HG02981 (cell line): Measurements from ENCODE around the gene BOLA2B.
A peak's percentile ranks its signal among the peaks of the same experiment; 100 is the strongest.
"Not testable (repeated sequence)": the region's sequence is repeated elsewhere in the genome, so short reads cannot be mapped to it uniquely, and the experiment has no call there.

ENCODE experiments used
- ATAC-seq: cut with Tn5 transposase; IDR thresholded peaks from one replicate; pipeline ENCODE4 v1.9.1; 2021; ENCODE audit warnings: mild to moderate bottlenecking, moderate library complexity; ENCODE audit not compliant: unreplicated experiment

Gene BOLA2B

DNA sequence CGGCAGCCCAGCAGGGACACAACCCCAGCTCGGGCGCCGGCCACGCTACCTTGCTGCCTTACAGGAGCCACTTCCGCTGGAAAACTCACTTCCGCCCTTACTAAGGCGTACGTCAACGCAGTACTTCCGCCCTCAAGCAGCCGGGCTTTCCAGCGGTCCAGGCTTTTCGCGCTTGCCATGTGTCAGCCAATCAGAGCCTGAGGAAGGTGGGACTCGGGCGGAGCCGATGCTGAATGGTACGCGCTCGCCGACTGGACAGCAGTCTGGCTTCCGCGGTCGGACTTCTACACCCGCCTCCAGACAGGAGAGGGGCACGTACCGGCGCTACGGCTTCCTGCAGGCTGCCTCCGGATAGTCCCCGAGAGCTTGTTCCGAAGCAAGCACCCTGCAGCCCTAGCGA, at the start of gene BOLA2B, which contains the start of gene SLX1A:
Gene BOLA2B, minus strand, starts transcription at position 52 of the 400 bp plus-strand sequence. CDS start 71 bp downstream, outside the sequence.
Gene SLX1A, plus strand, starts transcription at position 261 of the 400 bp plus-strand sequence. CDS start 210 bp downstream, outside the sequence.
- ATAC-seq: peak; percentile 81

GRCh38 chr16:30217082-30217481, 23.6 kb upstream of the BOLA2B start:
- ATAC-seq: not testable (repeated sequence)

GRCh38 chr16:30211414-30211813, 17.9 kb upstream of the BOLA2B start:
- ATAC-seq: not testable (repeated sequence)

DNA sequence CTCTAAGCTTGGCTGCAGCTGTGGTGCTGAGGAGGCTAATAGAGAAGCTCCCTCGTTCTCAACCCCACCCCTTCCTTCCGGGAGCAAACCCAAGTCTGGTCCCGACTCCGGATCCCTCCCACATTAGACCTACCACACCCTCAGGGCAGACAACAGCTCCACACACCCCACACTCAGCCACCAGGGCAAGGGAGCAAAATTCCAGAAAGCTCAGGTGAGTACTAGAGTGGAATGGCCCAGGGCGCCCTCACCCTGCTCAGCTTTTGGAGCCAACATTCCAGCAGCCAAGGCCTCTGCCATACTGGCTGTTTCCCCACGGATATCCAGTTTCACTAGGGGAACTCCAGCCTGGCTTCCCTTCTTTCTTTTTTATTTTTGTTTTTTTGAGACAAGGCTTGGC, 15.6 kb upstream of the BOLA2B start:
- not testable (repeated sequence) for ATAC-seq

DNA sequence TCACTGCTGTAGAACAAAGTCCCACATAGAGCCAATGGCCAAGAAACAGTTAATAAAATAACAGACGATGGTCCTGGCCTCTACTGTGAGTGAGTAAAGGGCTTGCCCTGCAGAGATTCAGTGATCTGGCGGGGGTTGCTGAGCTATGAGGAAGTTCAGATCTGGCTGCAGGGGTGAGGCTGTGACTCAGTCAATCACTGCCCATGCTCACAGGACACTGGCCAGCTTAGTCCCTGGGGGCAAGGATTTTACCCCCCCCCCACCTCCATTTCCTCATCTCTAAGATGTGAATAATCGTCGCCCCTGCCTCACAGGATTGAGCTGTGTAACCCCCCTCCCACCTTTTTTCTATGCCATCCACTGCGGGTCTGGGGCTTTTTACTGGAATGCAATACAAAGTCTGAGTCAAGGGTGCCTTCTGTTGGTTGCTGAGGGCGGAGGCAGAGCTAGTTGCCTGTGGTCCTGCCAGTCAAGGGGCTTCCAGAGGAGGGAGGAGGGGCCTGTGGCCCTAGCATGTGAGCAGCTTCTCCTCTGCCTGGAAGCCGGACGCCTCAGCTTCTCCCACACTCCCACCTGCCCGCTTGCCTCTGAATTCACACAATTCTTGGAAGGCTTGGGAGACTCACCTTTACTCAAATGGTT, 13.7 kb upstream of the BOLA2B start:
- not testable (repeated sequence) for ATAC-seq

DNA sequence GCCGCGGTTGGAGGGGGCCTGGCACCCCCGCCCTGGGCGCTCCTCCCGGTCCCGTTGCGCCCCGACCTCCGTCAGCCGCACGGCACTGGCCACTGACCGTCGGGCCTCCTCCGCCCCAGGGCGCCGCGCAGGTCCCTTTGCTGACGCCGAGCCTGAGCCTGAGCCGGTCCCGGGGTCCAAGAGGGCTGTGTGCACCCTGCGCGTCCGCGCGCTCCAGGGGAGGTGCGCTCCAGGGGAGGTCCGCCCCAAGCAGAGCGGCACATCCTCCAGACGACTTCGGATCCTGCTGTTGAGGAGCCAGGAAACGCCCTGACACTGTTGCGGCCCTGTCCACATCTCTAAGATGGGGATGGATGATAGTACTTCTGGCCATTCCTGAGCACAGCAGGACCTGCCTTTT, 12.8 kb upstream of the BOLA2B start:
- ATAC-seq: not testable (repeated sequence)

DNA sequence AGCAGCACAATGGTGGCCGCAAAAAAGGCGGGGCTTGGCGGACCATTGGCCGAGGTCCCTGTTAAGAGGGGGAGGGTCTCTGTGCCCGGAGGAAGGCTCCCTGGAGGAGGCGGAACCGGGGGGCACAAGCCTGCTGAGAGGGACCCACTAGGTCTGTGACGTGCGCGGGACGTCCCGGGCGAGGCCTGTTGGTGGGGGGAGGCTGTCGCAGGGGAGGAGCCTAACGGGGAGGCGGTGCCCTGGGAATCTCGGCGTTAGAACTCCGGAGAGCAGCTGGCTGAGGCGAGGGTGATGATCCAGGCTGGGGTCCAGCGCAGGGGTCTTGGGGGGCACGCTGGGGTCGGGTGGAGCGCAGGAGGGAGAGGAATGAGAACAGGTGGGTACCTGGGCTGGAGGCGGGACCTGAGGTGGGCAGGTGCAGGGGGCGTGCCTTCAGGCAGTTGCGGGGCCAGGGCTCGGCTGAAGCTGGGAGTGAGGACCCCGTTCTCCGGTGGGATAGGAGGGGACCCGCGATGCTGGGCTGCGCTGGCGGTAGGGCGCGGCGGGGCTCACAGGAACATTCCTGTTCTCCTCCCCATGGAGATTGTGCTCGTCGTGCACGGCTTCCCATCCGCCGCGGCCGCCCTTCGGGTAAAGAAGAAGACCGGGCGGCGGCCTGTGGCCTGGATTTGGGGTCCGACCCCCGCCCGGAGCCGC, 12.2 kb upstream of the BOLA2B start:
- not testable (repeated sequence) for ATAC-seq

- ATAC-seq: not testable (repeated sequence)
Observed at GRCh38 chr16:30199608-30200343, 6.3 kb upstream of the BOLA2B start.

DNA sequence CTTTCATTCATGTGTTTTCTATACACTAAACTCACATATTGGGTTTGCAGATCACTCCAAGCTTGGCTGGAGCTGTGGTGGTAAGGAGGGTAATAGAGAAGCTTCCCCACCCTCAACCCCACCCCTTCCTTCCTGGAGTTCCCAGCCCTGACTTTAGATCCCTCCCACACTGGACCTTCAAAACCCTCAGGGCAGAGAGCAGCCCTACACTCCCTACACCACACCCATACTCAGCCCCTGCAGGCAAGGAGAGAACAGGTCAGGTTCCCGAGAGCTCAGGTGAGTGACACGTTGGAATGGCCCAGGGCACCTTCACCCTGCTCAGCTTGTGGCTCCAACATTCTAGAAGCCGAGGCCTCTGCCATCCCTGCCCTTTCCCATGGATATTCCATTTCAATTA, 5.6 kb upstream of the BOLA2B start, which contains the start of gene SULT1A3:
Gene SULT1A3, plus strand, starts transcription at position 207 of the 400 bp plus-strand sequence. CDS start 1,474 bp downstream, outside the sequence.
- not testable (repeated sequence) for ATAC-seq

GRCh38 chr16:30197001-30197400, 3.5 kb upstream of the BOLA2B start:
- ATAC-seq: not testable (repeated sequence)

- peak; percentile 48 for ATAC-seq
Observed at GRCh38 chr16:30194172-30194925, 883 bp upstream of the BOLA2B start.

- ATAC-seq: not testable (repeated sequence)
Observed at GRCh38 chr16:30193098-30193497, 368 bp downstream of the BOLA2B start.

DNA sequence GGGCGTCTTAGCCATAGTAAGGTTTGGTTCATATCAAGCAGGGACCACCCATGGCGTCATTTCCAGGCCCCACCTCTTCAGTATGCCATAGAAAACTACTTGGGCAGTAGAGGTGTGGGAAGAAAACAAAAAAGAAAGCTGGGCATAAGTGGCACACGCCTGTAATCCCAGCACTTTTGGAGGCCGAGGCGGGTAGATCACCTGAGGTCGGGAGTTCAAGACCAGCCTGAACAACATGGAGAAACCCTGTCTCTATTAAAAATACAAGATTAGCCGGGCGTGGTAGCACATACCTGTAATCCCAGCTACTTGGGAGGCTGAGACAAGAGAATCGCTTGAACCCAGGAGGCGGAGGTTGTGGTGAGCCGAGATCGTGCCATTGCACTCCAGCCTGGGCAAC, 2.3 kb downstream of the BOLA2B start:
- ATAC-seq: not testable (repeated sequence)

DNA sequence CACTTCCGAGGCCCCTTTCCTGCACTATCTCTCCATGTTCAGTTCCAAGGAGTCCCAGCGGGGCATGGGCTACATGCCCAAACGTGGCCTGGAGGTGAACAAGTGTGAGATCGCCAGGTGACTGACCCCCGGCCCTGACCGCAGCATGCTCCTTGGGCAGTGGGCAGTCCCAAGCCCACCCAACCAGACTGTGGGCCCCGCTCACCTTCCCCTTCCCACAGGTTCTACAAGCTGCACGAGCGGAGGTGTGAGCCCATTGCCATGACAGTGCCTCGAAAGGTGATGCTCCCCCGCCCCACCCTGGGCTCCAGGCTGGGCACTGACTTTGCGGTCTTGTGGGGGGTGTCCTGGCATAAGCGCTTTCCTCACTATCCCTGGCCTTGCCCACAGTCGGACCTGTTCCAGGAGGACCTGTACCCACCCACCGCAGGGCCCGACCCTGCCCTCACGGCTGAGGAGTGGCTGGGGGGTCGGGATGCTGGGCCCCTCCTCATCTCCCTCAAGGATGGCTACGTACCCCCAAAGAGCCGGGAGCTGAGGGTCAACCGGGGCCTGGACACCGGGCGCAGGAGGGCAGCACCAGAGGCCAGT, 5.4 kb downstream of the BOLA2B start:
- no peak for ATAC-seq

DNA sequence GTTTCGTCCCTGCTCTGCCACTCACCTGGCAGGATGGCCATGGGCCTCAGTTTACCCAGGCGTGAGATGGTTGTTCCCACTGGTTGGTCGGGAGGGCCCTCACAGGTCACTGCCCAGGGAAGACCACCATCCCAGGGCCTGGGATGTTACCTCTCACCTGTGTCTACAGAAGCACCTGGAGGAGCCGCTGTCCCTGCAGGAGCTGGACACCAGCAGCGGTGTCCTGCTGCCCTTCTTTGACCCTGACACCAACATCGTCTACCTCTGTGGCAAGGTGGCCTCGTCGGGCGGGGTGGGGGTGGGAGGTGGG, 6.0 kb downstream of the BOLA2B start:
- ATAC-seq: no peak

DNA sequence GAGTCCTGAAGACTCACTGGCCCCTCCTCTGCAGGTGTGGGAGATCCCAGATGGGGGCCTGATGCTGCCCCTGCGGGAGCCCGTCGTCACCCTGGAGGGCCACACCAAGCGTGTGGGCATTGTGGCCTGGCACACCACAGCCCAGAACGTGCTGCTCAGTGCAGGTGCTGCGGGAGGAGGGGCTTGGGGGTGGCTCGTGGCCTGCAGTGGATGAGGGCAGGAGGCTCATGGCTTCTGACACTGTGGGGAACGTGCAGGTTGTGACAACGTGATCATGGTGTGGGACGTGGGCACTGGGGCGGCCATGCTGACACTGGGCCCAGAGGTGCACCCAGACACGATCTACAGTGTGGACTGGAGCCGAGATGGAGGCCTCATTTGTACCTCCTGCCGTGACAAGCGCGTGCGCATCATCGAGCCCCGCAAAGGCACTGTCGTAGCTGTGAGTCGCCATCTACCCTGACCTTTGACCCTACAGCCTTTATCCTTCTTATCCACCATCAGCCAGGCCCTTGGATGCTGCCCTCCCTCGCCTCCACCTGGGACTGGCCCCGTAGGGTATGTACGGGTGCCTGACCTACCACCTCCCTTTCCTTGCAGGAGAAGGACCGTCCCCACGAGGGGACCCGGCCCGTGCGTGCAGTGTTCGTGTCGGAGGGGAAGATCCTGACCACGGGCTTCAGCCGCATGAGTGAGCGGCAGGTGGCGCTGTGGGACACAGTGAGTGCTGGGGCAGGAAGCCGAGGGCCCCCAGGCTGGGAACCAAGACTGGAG, 6.5 kb downstream of the BOLA2B start:
- no peak for ATAC-seq

GRCh38 chr16:30186444-30186781, 7.1 kb downstream of the BOLA2B start:
- ATAC-seq: no peak

DNA sequence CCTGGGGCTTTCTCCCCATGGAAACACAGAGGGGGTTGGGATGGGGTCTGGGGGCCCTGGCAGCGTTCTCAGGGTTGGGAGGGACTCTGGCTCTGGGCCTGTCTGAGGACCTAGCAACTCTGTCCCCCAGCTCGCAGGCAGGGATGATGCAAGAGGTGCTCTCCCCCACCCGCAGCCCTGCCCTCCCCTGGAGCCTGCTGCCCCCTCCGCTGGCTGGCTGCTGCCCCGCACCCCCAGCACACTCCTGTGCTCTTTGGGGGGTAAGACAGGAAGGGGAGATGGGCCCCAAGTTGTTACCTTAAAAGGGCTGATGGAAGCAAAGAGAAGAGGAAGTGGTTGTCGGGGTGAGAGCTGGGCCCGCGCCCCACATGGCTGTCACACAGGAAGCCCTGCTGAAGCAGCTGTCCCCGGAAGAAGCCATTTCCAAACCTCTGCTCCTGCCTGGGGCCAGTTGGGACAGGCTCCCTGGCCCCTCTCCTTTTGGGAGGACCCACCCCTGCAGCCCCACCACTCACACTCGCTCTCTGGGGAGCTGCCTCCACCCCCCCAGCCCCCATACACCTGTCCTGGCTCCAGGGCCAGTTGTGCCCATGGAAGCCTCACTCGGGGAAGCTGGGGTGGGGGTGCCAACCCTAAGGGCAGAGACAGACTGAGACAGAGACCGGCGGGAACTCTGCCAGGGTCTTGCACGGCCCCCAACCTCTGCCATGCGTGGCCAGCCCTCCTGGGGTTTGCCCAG, 7.6 kb downstream of the BOLA2B start:
- ATAC-seq: no peak
